ENCODE measurements around the gene VARS1. TPM values are rescaled to one million over a fixed set of nuclear protein-coding genes. Genes with fewer than 3 reads are reported as not detected.
"Not testable (repeated sequence)": the region's sequence is repeated elsewhere in the genome, so short reads cannot be mapped to it uniquely, and the experiment has no call there.

VARS1 gene
- total RNA-seq, 1 donor from 2014 or later: 83.8 TPM

- no peak for DNase-seq (ENCODE audit: low spot score in 2 of 2, unreplicated experiment in 2 of 2)
- Mint-ChIP-seq H3K36me3 (no peaks in the 10 kb centered on the region), H3K27ac (peak overlapping the region; percentile 97), H3K4me3 (peak overlapping the region; percentile 44), H3K4me1 (peaks cover 63% of the 10 kb centered on the region), H3K27me3 (ENCODE audit: low read depth) (no peaks in the 10 kb centered on the region), H3K9me3 (no peaks in the 10 kb centered on the region)
- no peak for TF ChIP-seq CTCF (IDR thresholded peaks at IDR 0.05; ENCODE audit: unreplicated experiment)
Observed at GRCh38 chr6:31825553-31825952, 30.0 kb upstream of the VARS1 start.

GRCh38 chr6:31823592-31824196 is 28.1 kb upstream of the VARS1 start:
- DNase-seq (ENCODE audit: low spot score in 2 of 2, unreplicated experiment in 2 of 2); H3K9me3 Mint-ChIP-seq; H3K36me3 Mint-ChIP-seq; H3K27me3 Mint-ChIP-seq (ENCODE audit: low read depth): not testable (repeated sequence)
- Mint-ChIP-seq H3K27ac (peak overlapping the region; percentile 92), H3K4me1 (peaks cover 60% of the 10 kb centered on the region), H3K4me3 (peak overlapping the region; percentile 20)

- Mint-ChIP-seq H3K9me3 (peaks cover 4% of the 10 kb centered on the region), H3K27me3 (ENCODE audit: low read depth) (no peaks in the 10 kb centered on the region), H3K36me3 (peaks cover 10% of the 10 kb centered on the region), H3K27ac (peak overlapping the region; percentile 96), H3K4me3 (peak overlapping the region; percentile 78), H3K4me1 (peaks cover 68% of the 10 kb centered on the region)
- TF ChIP-seq CTCF (IDR thresholded peaks at IDR 0.05; ENCODE audit: unreplicated experiment): no peak
- DNase-seq (ENCODE audit: low spot score in 2 of 2, unreplicated experiment in 2 of 2): peak in 1 of 2 experiments; percentile 58
Observed at GRCh38 chr6:31822036-31822821, 26.7 kb upstream of the VARS1 start.

GRCh38 chr6:31821301-31822035 is 25.9 kb upstream of the VARS1 start:
- Mint-ChIP-seq H3K4me3 (peak overlapping the region; percentile 78), H3K27ac (peak overlapping the region; percentile 96), H3K27me3 (ENCODE audit: low read depth) (no peaks in the 10 kb centered on the region), H3K36me3 (peaks cover 10% of the 10 kb centered on the region), H3K9me3 (peaks cover 4% of the 10 kb centered on the region), H3K4me1 (peaks cover 61% of the 10 kb centered on the region)
- peak in 1 of 2 experiments; percentile 57 for DNase-seq (ENCODE audit: low spot score in 2 of 2, unreplicated experiment in 2 of 2)
- TF ChIP-seq CTCF (IDR thresholded peaks at IDR 0.05; ENCODE audit: unreplicated experiment): no peak

GRCh38 chr6:31820399-31820798 is 24.8 kb upstream of the VARS1 start:
- peaks cover 10% of the 10 kb centered on the region for H3K36me3 Mint-ChIP-seq
- H3K4me3 Mint-ChIP-seq: peak overlapping the region; percentile 78
- DNase-seq (ENCODE audit: low spot score in 2 of 2, unreplicated experiment in 2 of 2); H3K9me3 Mint-ChIP-seq; H3K27ac Mint-ChIP-seq; H3K27me3 Mint-ChIP-seq (ENCODE audit: low read depth): not testable (repeated sequence)
- peaks cover 53% of the 10 kb centered on the region for H3K4me1 Mint-ChIP-seq

- H3K9me3 Mint-ChIP-seq: peaks cover 4% of the 10 kb centered on the region
Observed at GRCh38 chr6:31819871-31820299, 24.3 kb upstream of the VARS1 start.

GRCh38 chr6:31817929-31818511 is 22.5 kb upstream of the VARS1 start:
- not testable (repeated sequence) for H3K27ac Mint-ChIP-seq; H3K27me3 Mint-ChIP-seq (ENCODE audit: low read depth); H3K9me3 Mint-ChIP-seq; DNase-seq (ENCODE audit: low spot score in 2 of 2, unreplicated experiment in 2 of 2)
- Mint-ChIP-seq H3K4me3 (peak overlapping the region; percentile 28), H3K36me3 (peaks cover 10% of the 10 kb centered on the region), H3K4me1 (peaks cover 52% of the 10 kb centered on the region)

More at GRCh38 chr6:31819871-31820299, 24.3 kb upstream of the VARS1 start:
- H3K4me1 Mint-ChIP-seq: peaks cover 52% of the 10 kb centered on the region
- DNase-seq (ENCODE audit: low spot score in 2 of 2, unreplicated experiment in 2 of 2): no peak
- TF ChIP-seq CTCF (IDR thresholded peaks at IDR 0.05; ENCODE audit: unreplicated experiment): no peak
- H3K27ac Mint-ChIP-seq: peak overlapping the region; percentile 28
- H3K27me3 Mint-ChIP-seq (ENCODE audit: low read depth): no peaks in the 10 kb centered on the region
- peaks cover 10% of the 10 kb centered on the region for H3K36me3 Mint-ChIP-seq
- peak overlapping the region; percentile 22 for H3K4me3 Mint-ChIP-seq

- peaks cover 10% of the 10 kb centered on the region for H3K36me3 Mint-ChIP-seq
- H3K27me3 Mint-ChIP-seq (ENCODE audit: low read depth); H3K27ac Mint-ChIP-seq; H3K9me3 Mint-ChIP-seq; DNase-seq (ENCODE audit: low spot score in 2 of 2, unreplicated experiment in 2 of 2): not testable (repeated sequence)
- H3K4me3 Mint-ChIP-seq: peak overlapping the region; percentile 28
- peaks cover 47% of the 10 kb centered on the region for H3K4me1 Mint-ChIP-seq
Observed at GRCh38 chr6:31817133-31817928, 21.8 kb upstream of the VARS1 start.

All from mesothelial cell of epicardium (in vitro differentiated cells).